GM19467 (cell line): ENCODE measurements around the gene ANXA4.
"Not testable (repeated sequence)": the region's sequence is repeated elsewhere in the genome, so short reads cannot be mapped to it uniquely, and the experiment has no call there.

Experiments used
- ATAC-seq: cut with Tn5 transposase; IDR thresholded peaks from one replicate; pipeline ENCODE4 v1.9.1; 2021; ENCODE audit warnings: mild to moderate bottlenecking, moderate library complexity; ENCODE audit not compliant: unreplicated experiment

Gene ANXA4

GRCh38 chr2:69745035-69745434 lies 3.1 kb downstream of the ANXA4 start:
- no peak for ATAC-seq

- no peak for ATAC-seq
Observed at GRCh38 chr2:69750246-69750645, 8.3 kb downstream of the ANXA4 start.

- ATAC-seq, result no peak
Observed at GRCh38 chr2:69753659-69754363, 11.9 kb downstream of the ANXA4 start.

DNA sequence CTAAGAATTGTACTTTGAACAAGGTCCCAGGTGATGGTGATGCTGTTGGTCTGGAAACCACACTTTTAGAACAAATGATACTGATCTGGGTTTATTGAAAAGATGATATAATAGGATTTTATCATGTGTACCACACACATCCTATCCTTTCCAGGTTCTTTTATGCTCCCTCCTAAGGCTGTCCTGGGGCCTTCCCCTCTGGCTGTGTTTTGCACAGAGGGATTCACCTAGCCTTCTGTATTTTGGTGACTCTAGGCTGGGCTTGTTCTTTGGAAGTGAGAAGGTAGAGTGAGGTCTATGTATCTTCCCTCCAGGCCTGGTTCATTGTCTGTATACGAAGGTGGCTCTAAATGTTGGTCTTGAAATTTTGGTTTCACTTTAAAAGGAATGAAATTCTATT lies 12.7 kb downstream of the ANXA4 start:
- ATAC-seq, result no peak

DNA sequence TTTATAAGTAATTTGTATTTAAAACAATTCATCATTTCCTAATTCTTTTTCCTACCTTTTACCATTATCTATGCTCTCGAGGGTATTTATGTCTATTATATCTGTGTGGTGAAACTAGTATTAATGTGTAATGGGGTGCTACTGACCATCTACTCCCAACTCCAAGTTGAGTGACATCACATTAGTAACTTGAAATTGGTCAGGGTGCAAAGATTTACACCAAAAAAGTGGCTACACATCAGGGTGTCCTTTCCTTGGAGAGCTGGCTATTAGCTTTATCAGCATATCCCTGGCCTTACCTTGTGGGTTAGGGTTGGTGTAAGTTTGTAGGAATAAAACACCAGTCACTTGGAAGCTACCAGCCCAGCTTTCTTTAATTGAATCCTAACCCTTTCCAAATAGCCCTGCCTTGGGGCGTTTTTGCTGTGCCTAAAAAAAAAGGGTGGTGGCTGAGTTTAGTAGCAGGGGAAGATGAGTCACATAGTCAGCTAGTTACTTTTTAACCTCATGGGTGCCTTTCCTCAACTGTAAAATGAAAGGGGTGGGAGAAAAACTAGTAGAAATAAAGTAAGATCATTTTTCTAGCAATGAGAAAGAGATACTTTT lies 14.0 kb downstream of the ANXA4 start:
- ATAC-seq, result no peak

- no peak for ATAC-seq
Observed at GRCh38 chr2:69762025-69762424, 20.1 kb downstream of the ANXA4 start.

- ATAC-seq, result no peak
Observed at GRCh38 chr2:69762513-69763494, 20.9 kb downstream of the ANXA4 start.

GRCh38 chr2:69763831-69764230 lies 21.9 kb downstream of the ANXA4 start:
- not testable (repeated sequence) for ATAC-seq

DNA sequence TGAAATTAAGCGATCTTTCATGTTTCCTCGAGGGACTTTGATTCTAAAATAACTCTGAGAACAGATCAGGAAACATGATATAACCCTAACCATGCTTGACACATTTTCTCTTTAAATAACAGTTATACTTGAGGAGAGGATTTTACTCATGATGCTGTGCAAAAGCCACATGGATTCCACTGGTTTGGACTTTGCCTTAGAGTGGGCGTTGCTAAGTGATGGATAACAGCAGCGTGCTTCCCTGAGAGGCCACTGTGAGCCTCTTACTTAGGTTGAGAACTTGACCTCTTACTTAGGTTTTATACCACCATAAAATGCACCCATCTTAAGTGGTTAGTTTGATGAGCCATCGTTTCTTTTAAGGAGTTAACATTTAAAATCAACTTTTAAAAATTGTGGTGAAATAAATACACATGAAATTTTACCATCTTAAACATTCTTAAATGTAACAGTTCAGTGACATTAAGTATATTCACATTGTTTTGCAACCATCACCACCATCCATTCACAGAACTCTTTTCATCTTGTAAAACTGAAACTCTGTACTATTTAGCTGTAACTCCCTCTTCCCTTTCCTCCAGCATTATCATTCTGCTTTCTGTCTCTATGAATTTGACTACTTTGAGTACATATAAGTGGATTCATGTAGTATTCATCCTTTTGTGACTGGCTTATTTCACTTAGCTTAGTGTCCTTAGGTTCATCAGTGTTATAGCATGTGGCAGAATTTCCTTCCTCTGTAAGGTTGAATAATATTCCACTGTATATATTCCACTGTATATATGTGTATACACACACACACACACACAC lies 22.6 kb downstream of the ANXA4 start:
- no peak for ATAC-seq

- ATAC-seq, result no peak
Observed at GRCh38 chr2:69765096-69765380, 23.1 kb downstream of the ANXA4 start.

- no peak for ATAC-seq
Observed at GRCh38 chr2:69766014-69766413, 24.1 kb downstream of the ANXA4 start.

DNA sequence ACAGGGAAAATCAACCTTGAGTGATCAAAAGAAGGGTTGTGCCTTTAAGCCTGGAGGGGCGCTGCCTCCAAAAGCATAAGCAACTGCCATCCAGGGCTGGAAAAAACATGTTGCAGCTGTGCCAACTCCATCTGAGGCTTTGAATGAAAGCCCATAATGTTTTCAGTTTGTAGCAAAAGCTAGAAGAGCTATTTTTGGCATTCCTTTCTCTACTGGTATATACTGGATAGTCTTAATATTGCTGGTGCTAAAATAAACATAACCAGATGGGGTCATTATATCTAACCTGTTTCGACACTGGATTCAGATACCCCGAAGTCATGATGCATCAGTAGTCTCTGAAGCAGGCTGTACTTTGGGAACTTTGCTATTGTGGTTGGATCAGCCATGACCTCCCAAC lies 25.1 kb downstream of the ANXA4 start:
- ATAC-seq, result no peak

DNA sequence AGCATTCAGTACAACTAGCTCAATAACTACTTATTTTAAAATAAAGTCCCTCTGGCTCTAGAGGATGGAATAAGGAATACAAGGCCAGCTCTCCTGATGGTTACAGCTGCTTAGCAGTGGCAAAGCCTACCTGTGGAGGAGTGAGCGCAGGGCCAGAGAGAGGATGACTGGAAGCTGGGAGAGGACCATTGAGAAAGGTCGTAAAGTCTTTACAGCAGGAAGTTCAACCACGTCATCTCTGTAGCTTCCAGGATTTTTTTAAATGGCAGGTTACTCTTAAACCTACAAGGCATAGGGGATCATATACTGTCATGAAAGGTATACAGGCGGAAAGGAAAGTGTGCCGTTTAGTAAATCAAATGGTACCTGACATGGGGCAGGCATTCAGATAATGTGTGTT lies 26.3 kb downstream of the ANXA4 start:
- no peak for ATAC-seq

GRCh38 chr2:69768789-69769188 lies 26.9 kb downstream of the ANXA4 start:
- no peak for ATAC-seq

DNA sequence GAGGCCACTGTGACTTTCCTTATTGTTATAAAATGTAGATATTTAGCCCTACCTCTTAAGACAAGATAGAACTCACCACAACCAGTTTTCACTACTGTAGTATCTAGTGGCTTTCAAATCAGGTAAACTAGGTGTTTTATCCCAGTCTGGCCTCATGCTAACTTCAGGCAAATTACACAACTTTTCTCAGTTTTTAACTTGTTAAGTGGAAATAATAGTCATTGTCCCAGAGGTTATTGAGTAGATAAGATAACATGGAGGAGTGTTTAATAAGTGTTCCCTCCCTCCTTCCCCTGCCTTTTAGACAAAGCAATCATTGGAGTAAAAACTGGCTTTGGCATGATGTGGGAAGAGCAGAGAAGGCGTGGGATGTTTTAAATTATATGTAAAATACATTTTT lies 27.3 kb downstream of the ANXA4 start:
- no peak for ATAC-seq

DNA sequence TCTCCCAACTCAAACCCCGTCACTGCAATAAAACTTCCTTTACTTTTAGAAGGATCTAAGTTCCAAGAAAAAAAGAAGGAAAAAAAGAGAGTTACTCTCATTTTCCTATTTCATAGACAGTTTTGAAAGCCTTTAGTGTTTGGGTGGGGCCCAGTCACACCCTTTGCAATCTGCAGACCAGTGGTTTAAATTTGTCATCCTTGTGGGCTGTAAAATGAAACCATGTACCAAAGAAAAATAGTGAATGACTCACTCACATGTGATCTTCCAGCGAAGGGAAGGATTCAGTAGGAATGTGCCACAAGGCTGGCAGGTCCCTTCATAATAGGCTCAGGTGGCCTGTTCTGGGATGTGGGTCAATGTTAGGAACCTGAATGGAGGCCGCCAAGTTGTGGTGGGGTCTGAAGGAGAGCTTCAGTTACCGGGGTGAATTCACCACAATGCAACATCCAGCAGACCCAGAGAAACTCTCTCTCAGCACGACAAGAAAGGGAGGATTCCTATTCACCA lies 28.3 kb downstream of the ANXA4 start:
- ATAC-seq, result no peak

- no peak for ATAC-seq
Observed at GRCh38 chr2:69770747-69771146, 28.8 kb downstream of the ANXA4 start.

- ATAC-seq, result no peak
Observed at GRCh38 chr2:69771461-69771860, 29.5 kb downstream of the ANXA4 start.

DNA sequence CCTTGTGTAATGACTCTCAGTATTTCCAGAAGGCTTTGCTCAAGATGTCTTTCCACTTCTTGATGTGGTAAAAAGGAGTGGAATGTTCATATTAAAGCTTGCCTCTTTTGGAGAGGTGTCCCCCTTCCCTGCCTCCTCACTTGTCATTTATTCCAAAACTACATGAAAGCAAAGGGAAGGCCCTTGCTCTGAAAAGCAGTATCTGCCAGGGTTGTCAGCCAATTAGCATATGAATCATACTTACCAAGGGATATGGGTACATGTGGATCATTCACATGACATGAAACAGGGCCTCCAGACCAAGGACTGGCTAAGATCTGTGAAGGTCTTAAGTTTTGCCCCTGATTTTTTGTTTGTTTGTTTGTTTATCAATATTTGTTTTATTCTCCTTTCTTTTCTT lies 31.3 kb downstream of the ANXA4 start:
- no peak for ATAC-seq

DNA sequence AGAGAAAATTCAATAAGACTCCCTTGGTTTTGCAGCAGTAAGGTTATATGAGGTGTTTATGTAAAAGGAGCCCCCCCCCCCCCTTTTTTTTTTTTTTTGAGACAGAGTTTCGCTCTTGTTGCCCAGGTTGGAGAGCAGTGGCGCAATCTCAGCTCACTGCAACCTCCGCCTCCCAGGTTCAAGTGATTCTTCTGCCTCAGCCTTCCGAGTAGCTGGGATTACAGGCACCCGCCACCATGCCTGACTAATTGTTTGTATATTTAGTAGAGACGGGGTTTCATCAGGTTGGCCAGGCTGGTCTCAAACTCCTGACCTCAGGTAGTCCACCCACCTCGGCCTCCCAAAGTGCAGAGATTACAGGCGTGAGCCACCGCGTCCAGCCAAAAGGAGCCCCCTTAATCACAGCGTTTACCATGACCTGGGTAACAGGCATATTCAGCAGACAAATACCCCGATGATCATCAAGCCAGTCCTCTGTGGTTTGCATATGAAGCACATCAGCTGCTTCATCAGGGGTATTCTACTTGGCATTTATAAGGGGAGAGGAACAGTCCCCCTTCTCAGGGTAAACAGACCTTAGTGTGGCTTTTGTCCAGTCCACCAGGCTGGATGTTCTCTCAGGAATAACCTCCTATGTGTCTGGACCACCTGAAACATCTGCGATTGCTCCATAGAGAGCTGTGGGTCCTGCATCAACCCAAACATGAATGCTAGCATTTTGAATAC lies 32.5 kb downstream of the ANXA4 start:
- ATAC-seq, result not testable (repeated sequence)
